RWPE2 (cell line): Measurements from ENCODE around the gene C13orf42.

Experiments
- ATAC-seq: fragments of 200-7000 bp; cut with Tn5 transposase; 3 replicates; pipeline ENCODE4 v1.9.1; 2021; ENCODE audit warnings: low read depth
- DNase-seq: peaks from one replicate; pipeline ENCODE4 v3.0.0-alpha.2; 2020; ENCODE audit warnings: low spot score
- H3K27ac ChIP-seq: fragments of 450-650 bp; 2 replicates; pipeline ENCODE4 v1.5.1; 2017; ENCODE audit warnings: mild to moderate bottlenecking; ENCODE audit not compliant: poor library complexity, severe bottlenecking
- H3K27me3 ChIP-seq: fragments of 250-450 bp; sonication (Bioruptor Pico); 2 replicates; pipeline ENCODE4 v1.5.1; 2021; ENCODE audit warnings: mild to moderate bottlenecking, moderate library complexity; ENCODE audit not compliant: insufficient read depth, poor library complexity, severe bottlenecking
- H3K36me3 ChIP-seq: fragments of 250-450 bp; sonication (Bioruptor Pico); 2 replicates; pipeline ENCODE4 v1.5.1; 2020; ENCODE audit warnings: low read depth, mild to moderate bottlenecking, moderate library complexity
- H3K4me1 ChIP-seq: fragments of 250-450 bp; sonication (Bioruptor Pico); 2 replicates; pipeline ENCODE4 v1.5.1; 2021; ENCODE audit warnings: mild to moderate bottlenecking, moderate library complexity; ENCODE audit not compliant: insufficient read depth, poor library complexity, severe bottlenecking
- H3K4me3 ChIP-seq: fragments of 250-450 bp; sonication (Bioruptor Pico); 2 replicates; pipeline ENCODE4 v1.5.1; 2021; ENCODE audit warnings: mild to moderate bottlenecking, moderate library complexity; ENCODE audit not compliant: severe bottlenecking
- H3K9me3 ChIP-seq: fragments of 250-450 bp; sonication (Bioruptor Pico); 2 replicates; pipeline ENCODE4 v1.5.1; 2021; ENCODE audit warnings: mild to moderate bottlenecking, moderate library complexity; ENCODE audit not compliant: severe bottlenecking
- CTCF ChIP-seq: fragments of 450-650 bp; IDR thresholded peaks from one replicate; pipeline ENCODE4 v1.5.1; 2017; ENCODE audit warnings: mild to moderate bottlenecking, moderate library complexity; ENCODE audit not compliant: poor library complexity, severe bottlenecking

C13orf42 gene

GRCh38 chr13:51155161-51155560 lies 44.1 kb upstream of the C13orf42 start:
- Histone ChIP-seq H3K4me3 (no peak overlapping the region), H3K36me3 (no peaks in the 10 kb centered on the region), H3K4me1 (no peaks in the 10 kb centered on the region), H3K27me3 (peaks cover 2% of the 10 kb centered on the region), H3K9me3 (no peaks in the 10 kb centered on the region), H3K27ac (no peak overlapping the region)
- no peak for DNase-seq
- no peak for TF ChIP-seq CTCF
- no peak for ATAC-seq

GRCh38 chr13:51154029-51154555 lies 43.0 kb upstream of the C13orf42 start:
- ATAC-seq (no peak), DNase-seq (no peak)
- TF ChIP-seq CTCF: no peak
- Histone ChIP-seq H3K4me1 (no peaks in the 10 kb centered on the region), H3K4me3 (no peak overlapping the region), H3K9me3 (no peaks in the 10 kb centered on the region), H3K27ac (no peak overlapping the region), H3K36me3 (no peaks in the 10 kb centered on the region), H3K27me3 (peaks cover 5% of the 10 kb centered on the region)

- H3K36me3 ChIP-seq: no peaks in the 10 kb centered on the region
- no peaks in the 10 kb centered on the region for H3K4me1 ChIP-seq
- H3K27me3 ChIP-seq: peaks cover 5% of the 10 kb centered on the region
- DNase-seq: no peak
- no peak overlapping the region for H3K27ac ChIP-seq
- no peaks in the 10 kb centered on the region for H3K9me3 ChIP-seq
- H3K4me3 ChIP-seq: no peak overlapping the region
- no peak for ATAC-seq
- TF ChIP-seq CTCF: no peak
Measured at GRCh38 chr13:51153527-51153926, 42.5 kb upstream of the C13orf42 start.

- H3K27me3 ChIP-seq: peaks cover 5% of the 10 kb centered on the region
- no peaks in the 10 kb centered on the region for H3K9me3 ChIP-seq
- no peak for ATAC-seq
- H3K27ac ChIP-seq: no peak overlapping the region
- H3K36me3 ChIP-seq: no peaks in the 10 kb centered on the region
- H3K4me1 ChIP-seq: no peaks in the 10 kb centered on the region
- H3K4me3 ChIP-seq: no peak overlapping the region
- no peak for TF ChIP-seq CTCF
- DNase-seq: no peak
Measured at GRCh38 chr13:51152701-51153100, 41.6 kb upstream of the C13orf42 start.

GRCh38 chr13:51151463-51151862 lies 40.4 kb upstream of the C13orf42 start:
- DNase-seq (no peak), ATAC-seq (no peak)
- H3K27ac ChIP-seq: no peak overlapping the region

More at GRCh38 chr13:51151463-51151862, 40.4 kb upstream of the C13orf42 start:
- H3K9me3 ChIP-seq: no peaks in the 10 kb centered on the region
- no peak overlapping the region for H3K4me3 ChIP-seq
- H3K36me3 ChIP-seq: no peaks in the 10 kb centered on the region
- no peak for TF ChIP-seq CTCF
- H3K27me3 ChIP-seq: peaks cover 5% of the 10 kb centered on the region
- no peaks in the 10 kb centered on the region for H3K4me1 ChIP-seq
